ENCODE measurements around the gene HSBP1L1. TPM values are rescaled to one million over a fixed set of nuclear protein-coding genes. Genes with fewer than 3 reads are reported as not detected.

HSBP1L1 gene
- total RNA-seq, 4 donors from 2014 or later, result 25.0 to 45.7 (median 41.5) TPM

GRCh38 chr18:79917169-79917852 is 47.1 kb upstream of the HSBP1L1 start:
- WGBS, result 96% methylated on average over 17 of the region's 28 CpGs

GRCh38 chr18:79917853-79918614 is 46.4 kb upstream of the HSBP1L1 start:
- Histone ChIP-seq H3K4me1 (peaks cover under 1% of the 10 kb centered on the region), H3K9me3 (no peaks in the 10 kb centered on the region), H3K4me3 (no peak overlapping the region), H3K36me3 (peaks cover 57% of the 10 kb centered on the region), H3K27ac (no peak overlapping the region), H3K27me3 (no peaks in the 10 kb centered on the region)
- TF ChIP-seq POLR2A (IDR thresholded peaks at IDR 0.05), result no peak
- TF ChIP-seq POLR2AphosphoS5 (IDR thresholded peaks at IDR 0.05), result no peak
- TF ChIP-seq CTCF (IDR thresholded peaks at IDR 0.05), result no peak
- TF ChIP-seq EP300 (IDR thresholded peaks at IDR 0.05), result no peak
- 98% methylated on average over 25 of the region's 25 CpGs for WGBS
- peak in 1 of 2 donors; percentile 47 for DNase-seq (ENCODE audit: low spot score in 2 of 2)

More at GRCh38 chr18:79917169-79917852, 47.1 kb upstream of the HSBP1L1 start:
- no peaks in the 10 kb centered on the region for H3K9me3 ChIP-seq
- DNase-seq (ENCODE audit: low spot score in 2 of 2), result peak; percentile 51 to 69
- H3K4me1 ChIP-seq, result peaks cover 4% of the 10 kb centered on the region
- peaks cover 57% of the 10 kb centered on the region for H3K36me3 ChIP-seq
- TF ChIP-seq EP300 (IDR thresholded peaks at IDR 0.05) (no peak), POLR2AphosphoS5 (IDR thresholded peaks at IDR 0.05) (no peak), POLR2A (IDR thresholded peaks at IDR 0.05) (no peak), CTCF (IDR thresholded peaks at IDR 0.05) (no peak)
- H3K27me3 ChIP-seq, result no peaks in the 10 kb centered on the region
- H3K4me3 ChIP-seq, result no peak overlapping the region
- H3K27ac ChIP-seq, result no peak overlapping the region

- TF ChIP-seq POLR2AphosphoS5 (IDR thresholded peaks at IDR 0.05), result no peak
- TF ChIP-seq EP300 (IDR thresholded peaks at IDR 0.05), result no peak
- no peak for TF ChIP-seq POLR2A (IDR thresholded peaks at IDR 0.05)
- H3K4me3 ChIP-seq, result no peak overlapping the region
- H3K27ac ChIP-seq, result no peak overlapping the region
- no peaks in the 10 kb centered on the region for H3K27me3 ChIP-seq
- peaks cover 62% of the 10 kb centered on the region for H3K36me3 ChIP-seq
- WGBS, result 91% methylated on average over 10 of the region's 20 CpGs
- peak; percentile 49 to 77 for DNase-seq (ENCODE audit: low spot score in 2 of 2)
- no peaks in the 10 kb centered on the region for H3K4me1 ChIP-seq
- H3K9me3 ChIP-seq, result no peaks in the 10 kb centered on the region
Measured at GRCh38 chr18:79918615-79919011, 45.8 kb upstream of the HSBP1L1 start.

- Histone ChIP-seq H3K27ac (no peak overlapping the region), H3K9me3 (no peaks in the 10 kb centered on the region), H3K36me3 (peaks cover 67% of the 10 kb centered on the region), H3K4me1 (no peaks in the 10 kb centered on the region), H3K27me3 (no peaks in the 10 kb centered on the region), H3K4me3 (no peak overlapping the region)
- 97% methylated on average over 16 of the region's 19 CpGs for WGBS
- TF ChIP-seq EP300 (IDR thresholded peaks at IDR 0.05) (no peak), POLR2AphosphoS5 (IDR thresholded peaks at IDR 0.05) (no peak), CTCF (IDR thresholded peaks at IDR 0.05) (no peak), POLR2A (IDR thresholded peaks at IDR 0.05) (no peak)
- DNase-seq (ENCODE audit: low spot score in 2 of 2), result peak; percentile 52 to 76
Measured at GRCh38 chr18:79919089-79919488, 45.4 kb upstream of the HSBP1L1 start.

- no peak for TF ChIP-seq POLR2AphosphoS5 (IDR thresholded peaks at IDR 0.05)
- TF ChIP-seq CTCF (IDR thresholded peaks at IDR 0.05), result no peak
- TF ChIP-seq POLR2A (IDR thresholded peaks at IDR 0.05), result no peak
- no peak for TF ChIP-seq EP300 (IDR thresholded peaks at IDR 0.05)
- no peaks in the 10 kb centered on the region for H3K4me1 ChIP-seq
- peaks cover 58% of the 10 kb centered on the region for H3K36me3 ChIP-seq
- no peaks in the 10 kb centered on the region for H3K27me3 ChIP-seq
- peak; percentile 33 to 43 for DNase-seq (ENCODE audit: low spot score in 2 of 2)
- 93% methylated on average over 24 of the region's 24 CpGs for WGBS
- no peak overlapping the region for H3K27ac ChIP-seq
- no peak overlapping the region for H3K4me3 ChIP-seq
- no peaks in the 10 kb centered on the region for H3K9me3 ChIP-seq
Measured at GRCh38 chr18:79921984-79922965, 42.2 kb upstream of the HSBP1L1 start.
